Progenitor cell of endocrine pancreas (in vitro differentiated cells): Measurements from ENCODE around the gene ATP13A5. TPM values are rescaled to one million over a fixed set of nuclear protein-coding genes. Genes with fewer than 3 reads are reported as not detected.

Experiments
- DNase-seq: peaks from one replicate; pipeline ENCODE4 v3.0.0; 2021; ENCODE audit warnings: low spot score; ENCODE audit not compliant: unreplicated experiment
- H3K27ac Mint-ChIP-seq: 2 replicates; pipeline ENCODE4 v1.8.0; 2021; ENCODE audit warnings: mild to moderate bottlenecking, moderate library complexity, mixed read lengths
- H3K27me3 Mint-ChIP-seq: 2 replicates; pipeline ENCODE4 v1.8.0; 2021; ENCODE audit warnings: mixed read lengths
- H3K36me3 Mint-ChIP-seq: 2 replicates; pipeline ENCODE4 v1.8.0; 2022; ENCODE audit warnings: mixed read lengths; ENCODE audit not compliant: insufficient read depth
- H3K4me1 Mint-ChIP-seq: 2 replicates; pipeline ENCODE4 v1.8.0; 2021; ENCODE audit warnings: low read depth, mixed read lengths
- H3K4me3 Mint-ChIP-seq: 2 replicates; pipeline ENCODE4 v1.8.0; 2021; ENCODE audit warnings: low read depth, mild to moderate bottlenecking, moderate library complexity, mixed read lengths
- H3K9me3 Mint-ChIP-seq: 2 replicates; pipeline ENCODE4 v1.8.0; 2021; ENCODE audit warnings: low read depth, mixed read lengths
- total RNA-seq: library from RNA; stranded (reverse); gene quantifications from 2 replicates; pipeline ENCODE4 v1.2.1, GENCODE V29; 2021
- TF ChIP-seq, protein P1 (sequence below): fragments of 200-600 bp; sonication (generic); IDR thresholded peaks from one replicate; pipeline ENCODE4 v1.5.0; 2021; ENCODE audit warnings: antibody characterized with exemption, mild to moderate bottlenecking; ENCODE audit not compliant: unreplicated experiment

Gene ATP13A5
- total RNA-seq, 1 donor from 2014 or later, result 0.07 TPM

GRCh38 chr3:193313061-193313958 is 65.2 kb downstream of the ATP13A5 start:
- no peak for DNase-seq
- peak overlapping the region; percentile 29 for H3K27ac Mint-ChIP-seq
- no peaks in the 10 kb centered on the region for H3K9me3 Mint-ChIP-seq
- H3K4me3 Mint-ChIP-seq, result no peak overlapping the region
- peaks cover 15% of the 10 kb centered on the region for H3K4me1 Mint-ChIP-seq
- TF ChIP-seq, protein P1, sequence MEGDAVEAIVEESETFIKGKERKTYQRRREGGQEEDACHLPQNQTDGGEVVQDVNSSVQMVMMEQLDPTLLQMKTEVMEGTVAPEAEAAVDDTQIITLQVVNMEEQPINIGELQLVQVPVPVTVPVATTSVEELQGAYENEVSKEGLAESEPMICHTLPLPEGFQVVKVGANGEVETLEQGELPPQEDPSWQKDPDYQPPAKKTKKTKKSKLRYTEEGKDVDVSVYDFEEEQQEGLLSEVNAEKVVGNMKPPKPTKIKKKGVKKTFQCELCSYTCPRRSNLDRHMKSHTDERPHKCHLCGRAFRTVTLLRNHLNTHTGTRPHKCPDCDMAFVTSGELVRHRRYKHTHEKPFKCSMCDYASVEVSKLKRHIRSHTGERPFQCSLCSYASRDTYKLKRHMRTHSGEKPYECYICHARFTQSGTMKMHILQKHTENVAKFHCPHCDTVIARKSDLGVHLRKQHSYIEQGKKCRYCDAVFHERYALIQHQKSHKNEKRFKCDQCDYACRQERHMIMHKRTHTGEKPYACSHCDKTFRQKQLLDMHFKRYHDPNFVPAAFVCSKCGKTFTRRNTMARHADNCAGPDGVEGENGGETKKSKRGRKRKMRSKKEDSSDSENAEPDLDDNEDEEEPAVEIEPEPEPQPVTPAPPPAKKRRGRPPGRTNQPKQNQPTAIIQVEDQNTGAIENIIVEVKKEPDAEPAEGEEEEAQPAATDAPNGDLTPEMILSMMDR, result no peak
- no peaks in the 10 kb centered on the region for H3K36me3 Mint-ChIP-seq
- no peaks in the 10 kb centered on the region for H3K27me3 Mint-ChIP-seq

GRCh38 chr3:193310914-193311723 is 67.4 kb downstream of the ATP13A5 start:
- Mint-ChIP-seq H3K27ac (no peak overlapping the region), H3K4me1 (peaks cover 15% of the 10 kb centered on the region), H3K36me3 (no peaks in the 10 kb centered on the region), H3K9me3 (no peaks in the 10 kb centered on the region), H3K27me3 (no peaks in the 10 kb centered on the region), H3K4me3 (no peak overlapping the region)
- TF ChIP-seq, protein P1, result no peak
- DNase-seq, result no peak

DNA sequence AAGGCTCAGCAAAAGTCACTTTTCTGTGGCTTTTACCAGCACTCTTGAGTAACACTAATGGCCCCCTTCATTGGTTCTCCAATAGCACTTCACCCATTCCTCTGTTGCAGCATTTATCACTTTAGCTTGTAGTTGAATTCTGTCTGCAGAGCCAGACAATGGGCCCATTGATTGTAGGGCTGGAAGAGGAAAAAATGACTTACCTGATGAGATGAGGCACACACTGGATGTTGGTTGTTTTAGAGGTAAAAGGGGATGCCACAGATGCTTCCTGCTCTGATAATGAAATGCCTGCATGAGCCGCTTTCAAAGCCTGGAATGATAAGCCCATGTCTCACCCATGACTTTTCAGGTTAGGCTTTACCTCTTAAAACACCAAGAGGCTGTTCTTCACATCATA is 73.2 kb downstream of the ATP13A5 start:
- DNase-seq, result no peak
- Mint-ChIP-seq H3K27ac (no peak overlapping the region), H3K4me1 (peaks cover 4% of the 10 kb centered on the region), H3K36me3 (no peaks in the 10 kb centered on the region), H3K27me3 (no peaks in the 10 kb centered on the region), H3K4me3 (no peak overlapping the region), H3K9me3 (no peaks in the 10 kb centered on the region)
- TF ChIP-seq, protein P1, result no peak

GRCh38 chr3:193301433-193301832 is 77.1 kb downstream of the ATP13A5 start:
- TF ChIP-seq, protein P1, result no peak
- no peak for DNase-seq
- Mint-ChIP-seq H3K4me1 (peaks cover 4% of the 10 kb centered on the region), H3K36me3 (no peaks in the 10 kb centered on the region), H3K27me3 (no peaks in the 10 kb centered on the region), H3K27ac (no peak overlapping the region), H3K9me3 (peaks cover 5% of the 10 kb centered on the region), H3K4me3 (no peak overlapping the region)

- Mint-ChIP-seq H3K27ac (no peak overlapping the region), H3K36me3 (no peaks in the 10 kb centered on the region), H3K4me3 (no peak overlapping the region), H3K9me3 (peaks cover 7% of the 10 kb centered on the region), H3K27me3 (no peaks in the 10 kb centered on the region), H3K4me1 (no peaks in the 10 kb centered on the region)
- no peak for DNase-seq
- TF ChIP-seq, protein P1, result no peak
Measured at GRCh38 chr3:193297421-193297820, 81.1 kb downstream of the ATP13A5 start.
